ENCODE data around the gene BCAM.

DNA sequence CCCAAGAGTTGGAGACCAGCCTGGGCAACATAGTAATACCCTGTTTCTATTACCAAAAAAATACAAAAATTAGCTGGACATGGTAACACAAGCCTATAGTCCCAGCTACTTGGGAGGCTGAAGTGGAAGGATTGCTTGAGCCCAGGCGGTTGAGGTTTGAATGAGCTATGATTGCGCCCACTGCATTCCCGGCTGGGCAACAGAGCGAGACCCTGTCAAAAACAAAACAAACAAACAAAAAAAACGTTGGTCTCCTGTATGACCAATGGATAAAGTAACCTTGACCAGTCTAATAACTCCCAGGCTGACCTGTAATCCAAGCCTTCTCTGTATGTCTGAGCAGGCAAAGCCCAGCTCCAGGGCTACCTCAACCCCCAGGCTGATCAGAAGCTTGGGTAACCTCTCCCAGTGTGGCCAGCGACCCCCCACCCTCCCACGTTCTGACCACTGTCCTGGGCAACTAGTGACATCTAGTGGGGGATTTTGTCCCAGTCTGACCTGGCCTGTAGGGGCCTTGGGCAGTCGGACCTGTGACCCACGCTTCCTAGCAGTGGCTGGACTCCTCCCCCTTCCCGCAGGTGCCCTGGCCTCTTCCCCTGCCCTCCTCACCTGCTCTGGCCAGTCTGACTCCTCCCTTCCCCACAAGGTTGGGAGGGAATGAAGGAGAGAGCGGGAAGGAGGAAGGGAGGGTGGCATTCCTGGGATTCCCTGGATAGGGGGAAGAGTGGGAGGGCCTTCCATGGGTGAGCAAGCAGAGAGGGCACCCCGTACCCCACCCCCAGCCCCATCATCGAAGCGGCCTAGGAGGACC, 1.0 kb upstream of the BCAM start:
- TF ChIP-seq, protein P1, sequence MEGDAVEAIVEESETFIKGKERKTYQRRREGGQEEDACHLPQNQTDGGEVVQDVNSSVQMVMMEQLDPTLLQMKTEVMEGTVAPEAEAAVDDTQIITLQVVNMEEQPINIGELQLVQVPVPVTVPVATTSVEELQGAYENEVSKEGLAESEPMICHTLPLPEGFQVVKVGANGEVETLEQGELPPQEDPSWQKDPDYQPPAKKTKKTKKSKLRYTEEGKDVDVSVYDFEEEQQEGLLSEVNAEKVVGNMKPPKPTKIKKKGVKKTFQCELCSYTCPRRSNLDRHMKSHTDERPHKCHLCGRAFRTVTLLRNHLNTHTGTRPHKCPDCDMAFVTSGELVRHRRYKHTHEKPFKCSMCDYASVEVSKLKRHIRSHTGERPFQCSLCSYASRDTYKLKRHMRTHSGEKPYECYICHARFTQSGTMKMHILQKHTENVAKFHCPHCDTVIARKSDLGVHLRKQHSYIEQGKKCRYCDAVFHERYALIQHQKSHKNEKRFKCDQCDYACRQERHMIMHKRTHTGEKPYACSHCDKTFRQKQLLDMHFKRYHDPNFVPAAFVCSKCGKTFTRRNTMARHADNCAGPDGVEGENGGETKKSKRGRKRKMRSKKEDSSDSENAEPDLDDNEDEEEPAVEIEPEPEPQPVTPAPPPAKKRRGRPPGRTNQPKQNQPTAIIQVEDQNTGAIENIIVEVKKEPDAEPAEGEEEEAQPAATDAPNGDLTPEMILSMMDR (conservative IDR thresholded peaks at IDR 0.05), result peak; percentile 41
- TF ChIP-seq ZFX (IDR thresholded peaks at IDR 0.05), result no peak

Data from C4-2B (cell line).